Measurements from ENCODE around the gene SENP8. TPM values are rescaled to one million over a fixed set of nuclear protein-coding genes. Genes with fewer than 3 reads are reported as not detected.

Gene SENP8
- total and polyA plus RNA-seq, 8 donors: 0.49 to 2.2 (median 1.3) TPM

GRCh38 chr15:72172796-72173195, 54.6 kb downstream of the SENP8 start:
- ATAC-seq (no peak), FAIRE-seq (no peak), DNase-seq (no peak)
- no peaks in the 10 kb centered on the region for H3K4me1 ChIP-seq
- intact Hi-C loops (cut with DNase I): no loop called here
- no peaks in the 10 kb centered on the region for H3K36me3 ChIP-seq
- TF ChIP-seq CTCF (IDR thresholded peaks at IDR 0.05): no peak
- 73 to 85% methylated on average over 5 of the region's 5 CpGs for WGBS, 2 donors
- no peaks in the 10 kb centered on the region for H3K9me3 ChIP-seq
- no peaks in the 10 kb centered on the region for H3K27me3 ChIP-seq
- no peak overlapping the region for H3K27ac ChIP-seq
- H3K4me3 ChIP-seq: no peak overlapping the region

DNA sequence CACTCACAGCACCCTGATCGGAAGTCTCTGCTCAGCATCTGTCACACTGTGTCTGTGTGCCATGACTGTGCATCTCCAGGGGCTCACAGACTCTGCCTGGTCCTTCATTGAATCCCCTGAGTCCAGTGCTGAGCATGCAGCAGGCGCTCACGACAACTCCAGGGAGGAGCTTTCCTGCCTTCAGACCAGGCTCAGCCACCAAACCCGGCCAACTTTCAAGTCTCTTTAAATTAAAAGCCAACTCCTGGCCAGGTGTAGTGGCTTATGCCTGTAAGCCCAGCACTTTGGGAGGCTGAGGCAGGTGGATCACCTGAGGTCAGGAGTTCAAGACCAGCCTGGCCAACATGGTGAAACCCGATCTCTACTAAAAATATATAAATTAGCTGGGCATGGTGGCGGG, 55.2 kb downstream of the SENP8 start:
- no peak for TF ChIP-seq CTCF (IDR thresholded peaks at IDR 0.05)
- no peak overlapping the region for H3K27ac ChIP-seq
- H3K36me3 ChIP-seq: no peaks in the 10 kb centered on the region
- DNase-seq: no peak
- no peak overlapping the region for H3K4me3 ChIP-seq
- intact Hi-C loops (cut with DNase I): no loop called here
- no peaks in the 10 kb centered on the region for H3K27me3 ChIP-seq
- 85 to 89% methylated on average over 6 of the region's 6 CpGs for WGBS, 2 donors
- no peak for FAIRE-seq
- H3K9me3 ChIP-seq: no peaks in the 10 kb centered on the region
- ATAC-seq: no peak
- H3K4me1 ChIP-seq: no peaks in the 10 kb centered on the region

DNA sequence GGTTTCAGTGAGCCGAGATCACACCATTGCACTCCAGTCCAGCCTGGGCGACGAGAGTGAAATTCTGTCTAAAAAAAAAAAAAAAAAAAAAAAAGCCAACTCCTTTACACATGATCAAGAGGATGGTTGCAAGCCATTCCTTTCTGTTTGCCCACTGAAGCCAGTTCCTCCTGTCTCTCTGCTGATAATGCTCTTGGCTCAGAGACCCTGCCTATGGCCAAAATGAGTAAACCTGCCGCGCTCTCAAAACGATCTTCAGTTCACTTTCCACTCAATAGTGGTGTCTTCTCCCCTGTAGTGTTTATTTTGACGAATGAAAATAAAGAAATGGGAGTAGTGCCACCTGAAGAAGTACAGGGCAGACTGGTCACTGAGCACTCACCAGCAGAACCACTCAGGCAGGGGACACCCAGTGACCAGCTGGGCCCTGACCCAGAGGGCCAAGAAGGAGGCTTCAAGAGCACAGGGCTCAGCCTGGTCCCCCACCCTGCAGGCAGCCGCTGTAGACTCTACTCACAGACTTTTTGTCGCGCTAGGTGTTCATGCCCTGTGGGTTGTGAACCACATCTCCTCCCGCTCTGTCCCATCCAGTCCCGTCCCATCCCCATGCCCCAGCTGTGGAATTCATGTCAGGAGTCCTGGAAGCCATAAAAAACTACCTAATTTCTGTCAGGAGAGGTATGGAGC, 55.8 kb downstream of the SENP8 start:
- ATAC-seq (no peak), DNase-seq (no peak), FAIRE-seq (no peak)
- no peak overlapping the region for H3K4me3 ChIP-seq
- no peaks in the 10 kb centered on the region for H3K27me3 ChIP-seq
- no peaks in the 10 kb centered on the region for H3K36me3 ChIP-seq
- no peak overlapping the region for H3K27ac ChIP-seq
- TF ChIP-seq CTCF (IDR thresholded peaks at IDR 0.05): no peak
- WGBS, 2 donors: 79 to 85% methylated on average over 12 of the region's 12 CpGs
- intact Hi-C loops (cut with DNase I): no loop called here
- H3K4me1 ChIP-seq: no peaks in the 10 kb centered on the region
- no peaks in the 10 kb centered on the region for H3K9me3 ChIP-seq

GRCh38 chr15:72174551-72175165, 56.5 kb downstream of the SENP8 start:
- Histone ChIP-seq H3K27ac (no peak overlapping the region), H3K9me3 (no peaks in the 10 kb centered on the region), H3K4me3 (no peak overlapping the region), H3K27me3 (no peaks in the 10 kb centered on the region), H3K36me3 (no peaks in the 10 kb centered on the region), H3K4me1 (no peaks in the 10 kb centered on the region)
- DNase-seq (no peak), ATAC-seq (no peak), FAIRE-seq (no peak)
- WGBS, 2 donors: 33 to 44% methylated on average over 5 of the region's 5 CpGs
- no peak for TF ChIP-seq CTCF (IDR thresholded peaks at IDR 0.05)
- intact Hi-C loops (cut with DNase I): no loop called here
